G401.6 (cell line): ENCODE results near the gene PITPNM3.
"Not testable (repeated sequence)": the region's sequence is repeated elsewhere in the genome, so short reads cannot be mapped to it uniquely, and the experiment has no call there.

ENCODE experiments used
- FAIRE-seq: peaks from 2 replicates; lab custom pipeline; 2012; peaks lifted over from hg19 to GRCh38; lab: Jason Lieb, UNC

Gene PITPNM3

DNA sequence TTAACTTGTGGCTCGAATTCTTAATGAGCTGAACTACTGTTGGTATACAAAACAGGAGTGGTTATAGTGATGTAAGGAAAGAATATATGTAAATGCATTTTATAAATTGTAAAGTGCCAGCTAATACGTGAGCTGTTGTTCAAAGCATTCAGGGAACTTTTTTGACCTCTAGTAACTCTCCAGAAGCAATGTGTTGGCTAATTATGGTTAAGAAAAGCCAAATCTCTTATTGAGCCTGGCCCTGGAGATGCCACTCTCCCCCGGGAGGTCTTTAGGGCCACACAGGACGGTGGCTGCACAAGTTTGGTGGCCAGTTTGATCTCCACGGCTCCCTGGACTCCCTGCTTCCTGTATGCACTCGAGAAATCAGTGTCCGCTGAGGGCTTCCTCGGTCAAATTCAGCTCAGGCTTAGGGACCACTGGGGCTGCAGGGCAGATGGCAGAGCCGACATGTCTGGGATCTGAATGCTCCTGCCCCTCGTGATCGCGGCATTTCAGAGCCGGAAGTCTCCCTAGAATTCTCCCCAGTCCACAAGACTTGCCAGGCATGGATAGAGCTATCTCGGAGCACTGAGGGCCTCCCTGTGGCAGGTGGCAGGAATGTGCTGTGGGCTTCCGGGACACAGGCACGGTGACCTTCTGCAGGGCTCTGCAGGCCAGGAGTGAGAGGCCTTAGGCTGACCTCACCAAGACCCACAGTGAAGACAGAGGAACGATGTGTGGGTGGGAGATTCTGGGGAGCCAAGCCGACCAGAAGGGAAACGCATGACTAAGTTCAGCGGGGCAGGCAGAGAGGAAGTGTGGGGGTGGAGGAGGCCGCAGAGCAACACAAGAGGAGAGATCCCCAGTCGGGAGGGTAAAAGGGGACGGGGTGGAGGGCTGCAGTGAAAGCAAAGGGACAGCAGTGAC is 18.6 kb upstream of the PITPNM3 start:
- FAIRE-seq, result no peak

DNA sequence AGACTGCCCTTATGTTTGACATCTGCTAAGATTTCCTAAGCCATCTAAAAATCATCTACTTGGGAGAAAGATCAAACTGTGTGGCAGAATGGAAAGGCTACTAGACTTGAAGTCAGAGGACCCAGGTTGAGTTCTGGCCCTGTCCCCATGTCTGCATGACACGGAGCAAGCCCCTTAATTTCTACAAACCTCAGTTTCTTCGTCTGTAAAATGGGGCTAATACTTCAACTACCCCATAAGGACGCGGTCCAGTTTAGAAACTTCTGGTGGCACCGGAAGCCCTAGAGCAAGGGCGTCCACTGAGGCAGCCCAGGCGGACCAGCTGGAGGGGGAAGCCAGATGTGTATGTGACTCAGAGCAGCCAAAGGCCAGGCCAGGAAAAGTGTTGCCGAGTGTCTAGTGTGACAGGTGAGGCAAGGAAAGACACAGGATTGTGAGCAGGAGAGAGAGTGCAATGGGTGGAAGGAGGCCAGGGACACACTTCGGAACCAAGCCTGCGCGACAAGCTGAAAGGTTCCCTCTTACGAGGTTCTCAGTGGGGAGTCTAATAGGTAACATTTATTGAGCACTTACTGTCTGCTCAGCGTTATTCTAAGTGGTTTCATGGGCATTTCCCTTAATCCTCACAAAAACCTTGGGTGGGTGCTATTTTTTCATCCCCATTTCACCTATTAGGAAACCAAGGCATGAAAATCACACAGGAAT is 17.8 kb upstream of the PITPNM3 start:
- FAIRE-seq, result no peak

DNA sequence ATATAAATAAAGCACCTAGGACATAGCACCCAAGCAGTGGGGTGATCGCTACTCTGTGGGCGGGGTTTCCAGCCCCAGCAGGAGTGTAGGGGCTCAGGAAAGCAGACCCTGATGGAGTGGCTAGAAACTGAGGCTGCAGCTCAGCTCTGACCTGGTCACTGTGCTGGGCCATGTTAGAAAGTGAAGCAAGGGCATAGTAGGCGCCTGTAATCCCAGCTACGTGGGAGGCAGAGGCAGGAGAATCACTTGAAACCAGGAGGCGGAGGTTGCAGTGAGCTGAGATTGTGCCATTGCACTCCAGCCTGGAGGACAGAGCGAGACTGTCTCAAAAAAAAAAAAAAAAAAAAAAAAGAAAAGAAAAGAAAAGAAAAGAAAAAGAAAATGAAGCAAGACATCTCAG is 17.1 kb upstream of the PITPNM3 start:
- not testable (repeated sequence) for FAIRE-seq

DNA sequence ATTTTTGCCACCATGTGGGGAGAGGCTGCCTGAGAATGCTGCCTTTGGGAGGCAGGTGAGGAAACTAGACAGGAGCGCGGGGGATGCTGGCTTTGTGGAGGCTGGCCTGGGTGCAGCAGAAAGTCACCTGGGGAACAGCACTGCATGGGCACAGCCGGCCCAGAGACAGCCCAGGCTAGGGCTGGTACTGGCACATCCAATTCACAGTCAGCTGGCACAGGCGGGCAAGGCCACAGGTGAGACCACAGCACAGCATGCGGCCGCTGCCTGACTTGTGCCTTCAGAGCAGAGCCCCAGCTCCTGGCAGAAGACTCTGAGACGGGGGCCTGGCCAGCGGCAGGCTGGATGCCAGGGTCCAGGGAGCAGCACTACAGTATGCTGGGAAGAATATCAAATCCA is 16.6 kb upstream of the PITPNM3 start:
- FAIRE-seq, result no peak

DNA sequence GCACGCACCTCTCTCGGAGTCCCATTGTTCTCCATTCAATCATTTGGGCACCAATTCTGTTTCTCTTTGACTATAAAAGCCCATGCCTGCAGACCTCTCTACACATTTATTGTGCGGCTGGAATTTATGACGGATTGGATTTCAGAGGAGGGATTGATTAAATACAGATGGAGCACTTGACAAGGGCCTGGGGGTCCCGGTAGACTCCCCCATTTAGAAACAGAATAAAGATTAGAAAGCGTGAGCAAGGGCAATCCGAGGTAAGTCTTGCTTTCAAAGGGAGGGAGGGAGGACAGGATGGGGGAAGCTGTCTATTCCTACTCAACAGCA is 15.1 kb upstream of the PITPNM3 start:
- FAIRE-seq, result no peak

DNA sequence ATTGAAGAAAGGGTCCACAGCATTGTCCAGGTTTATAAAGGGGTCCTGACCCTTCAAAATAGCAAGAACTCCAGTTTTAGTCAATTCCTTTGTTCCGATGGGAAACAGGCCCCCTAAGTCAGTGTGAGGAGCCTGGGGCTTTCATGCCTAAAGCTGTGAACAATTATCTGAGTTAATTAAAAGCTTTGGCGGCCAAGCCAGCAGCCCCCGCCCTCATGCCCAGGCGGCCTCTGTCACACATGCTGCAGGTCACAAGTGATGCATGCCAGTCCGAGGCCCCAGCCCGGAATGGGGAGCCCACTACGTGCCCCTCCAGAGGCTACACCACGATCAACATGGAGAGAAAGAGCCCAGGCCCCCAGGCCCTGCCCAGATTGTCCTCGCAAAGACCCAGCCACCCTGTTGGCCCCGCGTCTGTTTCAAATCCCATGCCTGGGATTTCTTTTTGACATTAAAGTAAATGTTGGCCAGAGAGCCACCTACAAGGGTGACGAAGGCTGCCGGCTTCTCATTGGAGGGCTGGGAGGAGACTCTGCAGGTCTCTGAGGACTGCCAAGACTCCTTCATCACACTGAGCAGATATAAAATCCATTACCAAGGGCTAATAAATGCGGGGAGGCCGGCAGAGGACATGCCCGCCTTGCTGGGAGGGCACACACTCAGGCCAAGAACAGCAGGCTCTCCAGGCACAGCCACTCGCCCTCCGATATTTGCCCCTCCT is 14.5 kb upstream of the PITPNM3 start:
- no peak for FAIRE-seq

DNA sequence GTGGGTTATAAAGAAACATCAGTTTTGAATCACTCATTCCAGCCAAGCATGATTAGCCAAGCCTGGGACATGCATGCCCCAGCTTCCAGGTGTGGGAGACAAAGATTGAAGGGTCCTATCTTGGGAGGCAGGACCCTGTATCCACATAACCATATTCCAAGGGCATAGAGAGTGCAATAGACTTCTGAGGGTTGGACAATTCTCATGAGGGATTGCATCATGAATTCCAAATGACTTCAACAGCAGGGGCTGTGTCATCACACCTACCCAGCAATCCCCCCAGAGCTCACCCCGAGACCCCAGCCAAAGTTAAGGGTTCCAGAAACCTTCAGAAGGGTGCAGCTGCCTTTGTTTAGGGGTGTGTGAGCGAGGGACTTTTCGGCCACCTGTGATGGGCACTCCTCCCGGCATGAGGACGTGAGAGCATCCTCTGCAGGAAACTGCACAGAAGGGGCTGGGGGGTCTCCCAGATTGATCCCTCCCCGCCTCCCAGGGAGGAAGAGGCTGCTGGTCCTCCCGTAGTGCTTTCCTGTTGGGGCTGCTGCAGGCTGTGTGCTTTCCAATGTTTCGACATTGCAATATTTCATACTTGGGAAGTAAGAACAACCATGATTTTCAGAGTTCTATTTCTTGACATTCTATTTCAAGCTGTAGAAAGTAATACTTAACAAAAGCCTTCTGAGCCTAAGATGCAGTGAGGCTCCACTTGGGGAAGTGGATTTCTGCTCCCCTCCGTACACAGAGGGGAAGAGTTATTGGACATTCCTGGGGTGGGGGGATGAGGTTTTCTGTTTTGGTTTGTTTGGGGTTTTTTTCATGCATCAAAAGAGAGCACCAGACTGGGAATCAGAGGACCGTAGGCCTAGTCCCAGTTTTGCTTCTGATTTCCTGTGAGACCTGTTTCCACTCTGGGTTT is 13.3 kb upstream of the PITPNM3 start:
- no peak for FAIRE-seq

DNA sequence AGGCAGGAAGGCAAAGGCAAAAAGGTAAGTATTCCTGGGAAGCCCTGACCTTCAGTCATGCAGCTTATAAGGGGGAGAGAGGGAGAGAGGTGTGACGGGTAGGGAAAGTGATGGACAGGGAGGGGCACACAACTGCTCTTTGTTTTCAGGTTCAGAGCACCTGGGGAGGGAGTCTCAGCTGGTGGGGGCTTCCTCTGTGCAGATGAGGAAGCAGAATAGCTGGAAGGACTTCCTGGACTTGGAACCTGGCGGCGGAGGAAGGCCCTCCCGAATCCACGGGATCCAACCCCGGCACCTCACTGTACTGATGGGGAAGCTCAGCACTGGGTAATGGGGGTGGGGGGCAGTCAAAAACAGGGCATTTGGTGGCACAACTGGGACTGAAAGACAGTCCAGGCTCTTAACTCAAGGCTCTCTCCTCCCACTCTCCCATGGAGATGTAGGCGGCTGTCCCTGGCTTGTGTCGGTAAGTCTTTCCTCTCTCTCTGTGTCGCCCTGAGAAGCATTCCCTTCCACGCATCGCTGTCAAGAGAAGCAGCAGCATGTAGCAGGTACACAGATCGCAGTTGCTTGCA is 11.9 kb upstream of the PITPNM3 start:
- no peak for FAIRE-seq

DNA sequence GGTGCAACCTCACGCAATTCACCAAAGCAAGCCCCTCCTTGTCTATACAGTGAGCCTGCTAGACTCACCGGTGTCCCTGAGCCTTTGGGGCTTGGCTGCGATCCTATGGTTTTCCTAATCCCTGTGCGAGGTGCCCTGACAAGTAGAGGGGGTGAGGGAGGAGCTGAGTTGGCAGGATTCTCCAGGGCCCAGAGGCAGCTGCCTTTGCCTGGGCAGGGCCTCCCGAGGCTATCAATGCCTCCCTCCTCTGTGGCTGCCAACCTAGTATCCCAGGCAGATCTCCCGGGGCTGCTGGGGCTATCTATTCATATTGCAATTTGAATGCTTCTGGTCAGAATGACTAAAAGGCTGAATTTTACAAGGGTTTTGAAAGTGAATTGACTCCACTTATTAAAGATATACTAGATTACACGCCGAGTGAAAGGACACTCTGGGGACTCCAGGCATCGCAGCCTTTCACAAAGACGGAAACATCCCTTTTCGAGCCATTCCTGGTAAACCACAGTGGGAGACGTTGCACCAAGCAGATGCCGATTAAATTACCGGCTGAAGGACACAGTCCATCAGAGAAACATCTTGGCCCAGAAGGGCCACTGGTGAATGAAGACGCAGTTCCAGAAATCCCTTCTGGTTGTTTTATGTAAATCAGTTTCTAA is 11.3 kb upstream of the PITPNM3 start:
- no peak for FAIRE-seq

DNA sequence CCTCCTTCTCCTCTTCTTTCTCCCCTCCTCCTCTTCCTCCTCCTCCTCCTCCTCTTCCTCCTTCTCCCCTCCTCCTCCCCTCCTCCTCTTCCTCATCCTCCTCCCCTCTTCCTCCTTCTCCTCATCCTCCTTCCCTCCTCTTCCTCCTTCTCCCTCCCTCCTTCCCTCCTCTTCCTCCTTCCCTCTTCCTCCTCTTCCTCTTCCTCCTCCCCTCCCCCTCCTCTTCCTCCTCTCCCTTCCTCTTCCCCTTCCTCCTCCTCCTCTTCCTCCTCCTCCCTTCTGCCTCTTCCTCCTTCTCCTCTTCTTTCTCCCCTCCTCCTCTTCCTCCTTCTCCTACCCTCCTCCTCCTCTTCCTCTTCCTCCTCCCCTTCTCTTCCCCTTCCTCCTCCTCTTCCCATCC is 5.1 kb upstream of the PITPNM3 start:
- no peak for FAIRE-seq

DNA sequence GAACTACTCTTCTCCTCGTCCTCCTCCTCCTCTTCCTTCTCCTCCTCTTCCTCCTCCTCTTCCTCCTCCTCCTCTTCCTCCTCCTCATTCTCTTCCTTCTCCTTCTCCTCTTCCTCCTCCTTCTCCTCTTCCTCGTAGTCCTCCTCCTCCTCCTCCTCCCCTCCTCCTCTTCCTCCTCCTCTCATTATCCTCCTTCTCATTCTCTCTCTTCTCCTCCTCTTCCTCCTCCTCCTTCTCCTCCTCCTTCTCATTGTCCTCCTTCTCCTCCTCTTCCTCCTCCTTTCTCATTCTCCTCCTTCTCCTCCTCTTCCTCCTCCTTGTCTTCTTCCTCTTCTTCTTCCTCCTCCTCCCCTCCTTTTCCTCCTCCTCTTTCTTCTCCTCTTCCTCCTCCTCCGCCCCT is 4.1 kb upstream of the PITPNM3 start:
- FAIRE-seq, result no peak

DNA sequence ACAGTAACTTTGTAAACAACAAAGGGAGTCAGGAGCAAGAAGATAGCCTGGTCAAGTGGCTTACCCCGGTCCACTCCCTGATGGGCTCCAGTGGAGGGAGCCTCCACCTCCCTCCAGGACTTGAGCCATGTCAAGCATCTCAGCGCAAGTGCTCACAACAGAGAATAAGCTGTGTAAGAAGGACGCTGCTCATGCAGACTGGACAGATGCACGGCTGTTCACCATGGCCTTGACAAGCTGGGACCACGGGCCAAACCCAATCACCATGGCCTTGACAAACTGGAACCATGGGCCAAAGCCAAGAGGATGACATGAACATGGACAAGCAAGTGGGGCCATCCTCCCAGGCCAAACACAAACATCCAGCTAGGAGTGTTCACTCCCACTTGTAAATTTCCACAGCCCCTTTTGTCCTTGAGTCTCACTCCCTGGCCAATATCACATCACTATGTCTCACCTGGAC is 3.4 kb upstream of the PITPNM3 start:
- FAIRE-seq, result no peak

DNA sequence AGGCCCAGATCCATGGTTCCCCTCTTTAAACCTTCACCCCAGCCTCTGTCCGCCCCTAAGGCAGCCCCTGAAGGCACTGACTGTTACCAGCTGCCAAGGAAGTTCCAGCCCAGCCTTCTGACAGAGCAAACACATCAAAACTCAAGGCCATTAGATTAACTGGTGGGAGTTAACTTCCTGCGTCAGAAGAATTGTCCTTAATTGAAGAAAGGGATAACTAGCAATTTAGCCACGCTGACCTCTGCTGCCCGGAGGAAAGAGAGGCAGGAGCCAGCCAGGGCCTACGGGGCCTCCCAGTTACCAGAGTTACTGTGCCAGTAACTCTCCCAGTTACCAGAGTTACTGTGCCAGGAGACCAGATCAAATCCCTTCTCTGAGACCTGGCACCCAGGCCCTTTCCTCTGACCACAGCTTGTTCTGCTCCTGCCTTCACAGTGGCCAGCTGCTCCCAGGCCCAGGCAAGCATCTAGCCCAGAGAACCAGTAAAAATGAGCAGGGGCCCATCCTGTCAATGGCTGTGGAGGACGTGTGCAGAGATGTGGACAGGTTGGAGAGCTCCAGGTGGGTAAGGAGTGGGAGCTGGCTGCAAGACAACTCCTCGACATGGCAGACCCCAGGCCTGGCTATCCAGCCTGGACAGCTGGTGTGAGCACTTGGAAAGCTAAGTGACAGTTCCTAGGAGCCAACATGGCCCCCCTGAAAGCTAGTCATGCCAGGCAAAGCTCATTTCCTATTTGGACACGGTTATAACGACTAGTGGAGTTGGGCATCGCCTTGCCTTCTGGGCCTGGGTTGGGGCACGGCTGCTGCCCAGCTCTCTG is 2.8 kb upstream of the PITPNM3 start:
- FAIRE-seq, result no peak

DNA sequence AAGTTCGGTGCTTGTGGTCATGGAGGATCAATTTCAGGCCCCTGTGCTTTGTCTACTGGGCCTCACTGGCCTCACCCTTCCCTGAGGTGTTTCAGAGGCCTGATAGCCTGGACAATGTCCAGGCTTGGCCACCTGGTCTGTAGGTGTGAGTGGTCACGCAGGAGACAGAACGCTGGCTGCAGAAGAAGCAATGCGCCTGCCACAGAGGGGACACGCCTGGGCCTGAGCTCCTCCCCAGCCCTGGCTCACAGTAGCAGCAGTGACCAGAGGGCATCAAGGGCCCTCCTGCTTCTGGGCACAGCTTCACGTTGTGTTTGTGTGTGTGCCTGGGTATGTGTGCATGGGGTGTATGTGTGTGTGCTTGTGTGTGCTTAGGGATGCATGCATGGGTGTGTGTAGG is 1.9 kb upstream of the PITPNM3 start:
- FAIRE-seq, result no peak

DNA sequence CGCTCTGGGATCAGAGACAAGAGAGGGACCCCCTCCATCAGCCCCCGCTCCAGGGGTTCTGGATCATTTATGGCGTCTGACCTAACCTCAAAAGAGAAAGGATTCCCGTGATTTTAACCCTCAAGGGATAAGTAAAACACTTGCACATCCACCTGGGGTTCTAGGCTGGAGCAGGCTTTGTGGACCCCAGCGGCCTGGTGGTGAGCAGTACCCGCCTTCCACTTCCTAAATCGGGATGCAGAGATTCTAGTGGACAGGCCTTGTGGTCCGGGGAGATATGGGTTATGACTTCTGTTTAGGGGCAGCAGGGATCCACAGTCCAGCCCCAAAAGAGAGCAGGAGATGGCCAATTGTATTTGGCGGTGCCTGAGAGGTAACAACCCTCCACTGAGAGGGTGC is 684 bp upstream of the PITPNM3 start:
- FAIRE-seq, result no peak

DNA sequence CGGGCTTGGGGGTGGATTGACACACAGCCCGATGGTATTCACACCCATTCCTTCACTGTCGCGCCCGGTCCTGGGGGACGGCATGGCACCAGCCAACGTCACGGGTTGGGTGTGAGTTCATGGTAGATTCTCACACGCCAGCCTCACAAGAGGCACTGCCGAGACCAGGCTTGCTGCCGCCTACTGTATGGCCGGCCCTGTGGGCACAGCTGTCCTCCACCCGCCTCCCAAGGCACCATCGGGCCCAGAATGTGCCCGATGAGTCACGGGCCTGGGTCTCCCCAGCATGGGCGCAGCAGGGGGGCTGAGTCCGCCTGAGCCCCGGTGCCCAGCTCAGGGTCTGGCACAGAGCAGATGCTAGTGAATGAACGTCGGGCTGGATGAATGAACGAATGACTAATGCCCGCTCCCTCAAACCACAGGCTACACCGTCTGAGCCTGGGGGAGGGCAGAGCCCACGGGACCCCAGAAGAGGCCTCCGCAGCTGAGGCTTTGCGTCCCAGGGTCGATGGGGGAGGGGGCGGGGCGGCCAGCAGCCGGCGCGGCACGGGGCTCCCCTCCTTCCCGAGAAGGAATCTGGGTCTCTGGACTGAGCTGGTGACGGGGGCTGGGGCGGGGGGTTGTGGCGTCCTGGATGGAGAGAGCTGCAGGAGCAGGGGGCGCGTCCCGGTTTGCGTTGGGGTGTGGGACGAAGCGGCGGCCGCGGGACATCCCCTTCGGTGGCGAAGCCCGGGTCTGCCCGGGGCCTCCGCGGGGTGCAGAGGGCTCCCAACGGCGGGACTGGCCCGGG is 829 bp downstream of the PITPNM3 start:
- no peak for FAIRE-seq

DNA sequence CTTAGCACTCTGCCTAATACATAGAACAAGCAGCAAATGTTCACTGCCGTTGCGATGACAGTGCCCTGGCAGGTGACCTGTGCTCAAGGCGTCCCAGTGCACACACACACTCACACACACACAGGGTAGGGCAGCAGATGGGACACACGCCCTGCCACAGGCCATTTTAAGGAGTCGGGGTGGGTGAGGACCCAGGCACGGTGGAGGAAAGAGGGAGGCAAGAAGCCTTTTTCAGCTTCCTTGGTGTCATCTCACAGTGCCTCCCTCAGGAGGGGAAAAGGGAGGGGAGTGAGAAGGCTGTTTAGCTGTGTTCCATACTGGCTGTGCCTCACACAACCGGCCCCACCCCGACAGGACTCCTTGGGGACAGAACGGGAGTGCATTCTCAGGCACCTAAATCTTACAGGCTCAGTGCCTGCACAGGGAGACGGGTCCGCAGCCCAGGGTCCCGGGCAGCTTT is 1.5 kb downstream of the PITPNM3 start:
- FAIRE-seq, result no peak

DNA sequence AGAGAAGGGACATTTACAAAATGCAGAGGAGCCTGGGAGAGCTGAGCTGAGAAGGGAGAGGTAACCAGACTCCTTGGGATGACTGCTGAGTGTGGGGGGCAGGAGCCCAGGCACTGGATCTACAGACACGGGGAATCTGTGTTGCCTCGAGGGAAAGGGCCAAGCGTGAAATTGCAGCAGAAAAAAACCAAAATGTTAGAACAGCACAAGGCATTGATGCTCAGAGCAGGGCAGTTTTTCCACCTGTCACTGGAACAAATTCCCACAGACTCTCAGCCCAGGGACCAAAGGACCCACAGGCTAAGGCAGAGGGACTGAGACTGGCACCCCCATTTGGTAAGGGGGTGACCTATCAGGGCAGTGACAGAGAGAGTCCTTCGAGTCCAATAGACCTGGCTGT is 2.0 kb downstream of the PITPNM3 start:
- no peak for FAIRE-seq

DNA sequence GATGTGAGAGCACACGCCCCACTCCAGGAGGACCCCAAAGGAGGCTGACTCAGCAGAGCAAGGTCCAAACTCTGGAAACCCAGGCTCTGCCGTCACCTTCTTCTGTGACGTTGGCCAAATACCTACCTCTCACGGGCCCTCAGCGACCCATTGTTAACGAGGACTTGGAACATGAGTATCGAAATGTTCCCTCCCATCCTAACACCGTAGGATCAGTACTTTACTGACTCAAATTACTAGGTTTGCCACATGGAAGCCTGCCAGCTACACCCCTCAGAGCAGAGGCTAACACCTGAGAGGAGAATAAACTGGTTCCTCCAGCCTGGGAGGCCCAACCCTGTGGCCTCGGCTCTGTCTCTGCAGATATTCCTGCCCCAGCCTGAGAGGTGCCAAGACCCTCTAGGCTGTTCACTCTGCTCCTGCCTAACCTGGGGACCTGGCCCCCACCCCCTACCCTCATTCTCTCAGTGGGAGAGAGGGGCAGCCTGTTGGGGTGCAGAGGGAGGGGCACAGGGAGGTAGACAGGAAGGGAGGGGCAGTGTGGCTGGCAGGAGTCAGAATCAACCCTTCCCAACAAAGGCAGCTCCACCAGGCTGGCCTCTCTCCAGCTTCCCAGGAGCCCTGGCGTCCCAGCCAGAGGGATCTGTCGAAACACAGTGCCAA is 4.4 kb downstream of the PITPNM3 start:
- no peak for FAIRE-seq
